Skeletal muscle satellite cell (primary cell): Measurements from ENCODE around the gene CHST3.

Experiments used
- H3K27me3 ChIP-seq: 2 replicates; pipeline ENCODE4 v1.7.0; 2013; ENCODE audit warnings: low read length; ENCODE audit not compliant: control insufficient read depth, insufficient read depth
- H3K36me3 ChIP-seq: 2 replicates; pipeline ENCODE4 v1.7.0; 2013; ENCODE audit warnings: mild to moderate bottlenecking, control low read depth, low read length; ENCODE audit not compliant: insufficient read depth
- H3K4me1 ChIP-seq: 2 replicates; pipeline ENCODE4 v1.7.0; 2013; ENCODE audit warnings: low read length; ENCODE audit not compliant: control insufficient read depth, insufficient read depth
- H3K4me2 ChIP-seq: 2 replicates; pipeline ENCODE4 v1.7.0; 2013; ENCODE audit warnings: mild to moderate bottlenecking, low read length
- H3K4me3 ChIP-seq: 2 replicates; pipeline ENCODE4 v1.7.0; 2013; ENCODE audit warnings: low read length
- H3K9ac ChIP-seq: 2 replicates; pipeline ENCODE4 v1.7.0; 2013; ENCODE audit warnings: mild to moderate bottlenecking, low read depth, low read length, moderate library complexity
- H3K9me3 ChIP-seq: replicated peaks from 2 replicates; pipeline ENCODE4 v1.7.0; 2013; ENCODE audit warnings: mild to moderate bottlenecking, control low read depth, low read length

The CHST3 gene

DNA sequence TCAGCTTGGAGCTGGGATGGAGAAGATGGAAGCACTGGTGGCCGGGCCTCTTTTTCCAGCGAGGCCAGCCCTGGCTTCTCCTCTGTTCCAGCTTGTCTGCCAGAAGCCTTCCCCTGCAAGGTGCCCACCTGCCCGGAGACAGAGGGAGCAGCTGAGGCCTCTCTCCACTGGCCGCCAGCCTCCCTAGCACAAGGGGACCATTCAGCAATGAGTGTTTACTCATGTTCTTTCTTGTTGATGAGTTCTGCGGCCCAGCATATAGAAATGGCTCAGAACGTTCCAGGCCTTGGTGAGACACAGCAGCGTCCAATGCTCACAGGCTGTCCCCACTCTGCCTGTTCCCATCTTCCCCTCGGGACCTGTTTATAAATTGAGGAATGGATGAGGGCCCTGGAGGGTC lies 47.3 kb downstream of the CHST3 start:
- H3K27me3 ChIP-seq, result no peaks in the 10 kb centered on the region
- peaks cover 58% of the 10 kb centered on the region for H3K36me3 ChIP-seq
- no peak overlapping the region for H3K4me3 ChIP-seq
- H3K9ac ChIP-seq, result no peak overlapping the region
- H3K4me2 ChIP-seq, result no peak overlapping the region
- H3K4me1 ChIP-seq, result peaks cover 27% of the 10 kb centered on the region
- H3K9me3 ChIP-seq, result no peaks in the 10 kb centered on the region

DNA sequence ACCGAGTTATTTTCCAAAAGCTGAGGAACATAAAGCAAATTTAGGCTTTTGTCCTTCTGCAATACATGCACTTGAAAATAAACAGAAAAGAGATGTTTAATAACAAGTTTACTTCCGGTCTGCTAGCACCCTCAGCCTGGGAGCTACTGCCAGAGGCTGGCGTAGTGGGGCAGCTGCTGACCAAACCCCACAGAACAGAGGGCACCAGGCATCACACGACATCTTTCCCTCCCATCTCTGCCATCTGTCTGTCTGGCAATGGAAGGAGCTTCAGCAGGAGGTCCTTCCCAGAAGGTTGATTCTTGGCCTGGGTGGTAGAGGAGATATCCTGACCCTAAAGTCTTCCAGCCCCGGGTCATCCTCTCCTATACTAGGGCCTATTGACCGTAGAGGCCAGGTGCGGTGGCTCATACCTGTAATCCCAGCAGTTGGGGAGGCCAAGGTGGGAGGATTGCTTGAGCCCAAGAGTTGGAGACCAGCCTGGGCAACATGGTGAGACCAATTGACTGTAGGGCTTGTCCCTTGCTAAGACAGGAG lies 47.8 kb downstream of the CHST3 start:
- Histone ChIP-seq H3K4me3 (no peak overlapping the region), H3K4me1 (peaks cover 29% of the 10 kb centered on the region), H3K36me3 (peaks cover 52% of the 10 kb centered on the region)

DNA sequence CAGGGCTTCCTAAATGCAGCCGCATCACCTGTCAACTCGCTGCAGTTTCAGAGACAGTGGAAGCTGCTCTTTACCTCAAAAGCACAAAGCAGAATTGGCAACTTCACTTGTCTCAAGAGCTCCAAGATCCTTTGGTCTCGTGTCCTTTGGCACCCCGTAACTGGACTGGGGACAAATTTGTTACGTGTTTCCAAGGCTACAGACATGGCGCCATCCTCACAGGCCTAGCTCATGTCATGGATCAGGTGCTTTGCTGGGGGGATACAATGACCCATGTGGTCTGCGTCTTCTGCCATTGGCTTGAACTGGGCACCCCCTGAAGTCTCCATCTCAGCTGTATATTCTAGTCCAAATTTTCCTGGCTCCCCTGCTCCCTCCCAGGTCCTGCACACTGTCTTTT lies 48.6 kb downstream of the CHST3 start:
- no peak overlapping the region for H3K9ac ChIP-seq
- H3K4me3 ChIP-seq, result no peak overlapping the region
- H3K4me1 ChIP-seq, result peaks cover 37% of the 10 kb centered on the region
- H3K4me2 ChIP-seq, result no peak overlapping the region
- H3K27me3 ChIP-seq, result no peaks in the 10 kb centered on the region
- peaks cover 44% of the 10 kb centered on the region for H3K36me3 ChIP-seq
- H3K9me3 ChIP-seq, result no peaks in the 10 kb centered on the region

More for the DNA sequence above, 47.8 kb downstream of the CHST3 start:
- H3K27me3 ChIP-seq, result no peaks in the 10 kb centered on the region
- H3K9ac ChIP-seq, result no peak overlapping the region
- H3K9me3 ChIP-seq, result no peaks in the 10 kb centered on the region
- no peak overlapping the region for H3K4me2 ChIP-seq

DNA sequence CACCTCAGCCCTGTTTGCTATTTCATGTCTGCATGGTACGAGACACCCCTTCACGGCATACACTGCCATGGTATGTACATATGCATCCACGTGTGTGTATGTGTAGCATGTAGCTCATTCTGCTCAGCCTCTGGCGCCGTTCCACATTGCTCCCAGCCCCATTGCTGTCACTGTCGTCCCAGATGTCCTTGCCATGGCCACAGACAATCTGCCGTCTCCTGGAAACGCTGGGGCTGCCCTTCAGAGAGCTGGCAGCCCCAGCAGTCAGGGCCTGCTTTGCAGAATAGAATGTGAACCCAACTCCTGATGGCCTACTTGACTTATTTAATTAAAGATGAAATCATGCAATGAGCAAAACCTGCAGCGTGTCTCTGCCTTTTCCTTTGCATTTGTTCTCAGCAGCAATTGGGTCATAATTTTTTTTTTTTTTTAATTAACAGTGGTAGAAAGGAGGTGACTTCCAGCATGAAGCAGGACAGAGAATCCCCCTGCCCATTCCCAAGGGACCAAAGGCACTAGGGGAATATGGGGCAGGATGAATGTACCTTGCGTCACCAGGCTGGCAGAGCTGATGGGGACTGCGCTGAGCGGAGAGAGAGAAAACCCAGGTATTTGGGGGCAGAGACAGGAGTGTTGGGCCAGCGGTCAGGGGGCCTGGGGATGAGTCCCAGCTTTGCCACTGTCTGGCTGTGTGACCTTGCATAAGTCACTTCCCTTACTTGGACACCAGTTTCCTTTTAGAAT lies 49.2 kb downstream of the CHST3 start:
- Histone ChIP-seq H3K4me1 (peaks cover 36% of the 10 kb centered on the region), H3K36me3 (peaks cover 39% of the 10 kb centered on the region), H3K9me3 (no peaks in the 10 kb centered on the region), H3K4me2 (no peak overlapping the region), H3K4me3 (no peak overlapping the region), H3K27me3 (no peaks in the 10 kb centered on the region), H3K9ac (no peak overlapping the region)

DNA sequence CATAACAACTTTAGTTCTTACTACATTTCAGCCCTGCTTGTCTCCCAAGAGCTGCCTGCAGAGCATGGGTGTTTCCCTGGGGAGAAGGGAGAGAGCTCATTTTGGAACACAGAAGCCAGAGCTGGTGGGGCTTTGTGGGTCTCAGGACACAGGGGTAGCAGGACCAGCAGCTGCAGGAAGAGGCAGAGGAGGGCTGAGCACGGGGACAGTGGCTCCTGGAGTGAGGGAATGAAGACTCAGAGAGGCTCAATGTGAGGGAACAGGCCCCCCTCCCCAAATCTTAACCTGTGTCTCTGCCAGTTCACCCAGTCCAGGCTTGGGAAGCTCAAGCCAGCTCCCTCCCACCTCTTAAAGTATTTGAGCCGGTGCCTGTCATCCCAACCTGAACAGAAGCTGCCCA lies 50.0 kb downstream of the CHST3 start:
- Histone ChIP-seq H3K9ac (no peak overlapping the region), H3K27me3 (no peaks in the 10 kb centered on the region), H3K9me3 (no peaks in the 10 kb centered on the region), H3K36me3 (peaks cover 32% of the 10 kb centered on the region), H3K4me1 (peaks cover 28% of the 10 kb centered on the region), H3K4me2 (no peak overlapping the region), H3K4me3 (no peak overlapping the region)

DNA sequence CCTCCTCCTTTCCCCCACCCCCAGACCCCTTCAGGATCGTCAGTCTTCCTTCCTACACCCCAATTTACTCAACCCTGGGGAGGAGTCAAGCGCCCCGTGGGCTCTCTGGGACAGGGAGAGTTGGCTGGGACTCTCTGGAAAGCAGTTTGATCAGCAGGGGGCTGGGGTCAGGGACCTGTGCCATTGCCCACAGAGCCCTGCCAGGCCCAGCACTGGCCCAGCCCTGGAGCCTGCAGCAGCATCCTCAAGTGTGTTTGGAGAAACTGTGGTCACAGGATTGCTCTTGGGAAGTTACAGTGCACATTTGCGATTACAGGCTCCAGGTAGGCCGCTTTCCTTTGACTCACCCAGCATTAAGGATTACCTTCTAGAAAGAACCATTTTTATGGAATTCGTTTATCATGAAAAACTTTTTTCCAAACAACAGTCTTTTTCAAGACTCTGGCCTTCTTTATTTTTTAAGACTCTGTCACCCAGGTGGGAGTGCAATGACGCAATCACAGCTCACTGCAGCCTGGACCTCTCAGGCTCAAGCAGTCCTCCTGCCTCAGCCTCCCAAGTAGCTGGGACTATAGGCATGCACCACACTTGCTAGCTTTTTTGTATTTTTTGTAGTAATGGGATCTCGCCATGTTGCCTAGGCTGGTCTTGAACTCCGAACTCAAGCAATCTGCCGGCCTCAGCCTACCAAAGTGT lies 50.7 kb downstream of the CHST3 start:
- Histone ChIP-seq H3K27me3 (no peaks in the 10 kb centered on the region), H3K36me3 (peaks cover 31% of the 10 kb centered on the region), H3K4me1 (peaks cover 21% of the 10 kb centered on the region), H3K4me2 (no peak overlapping the region), H3K9me3 (no peaks in the 10 kb centered on the region), H3K4me3 (no peak overlapping the region), H3K9ac (no peak overlapping the region)

DNA sequence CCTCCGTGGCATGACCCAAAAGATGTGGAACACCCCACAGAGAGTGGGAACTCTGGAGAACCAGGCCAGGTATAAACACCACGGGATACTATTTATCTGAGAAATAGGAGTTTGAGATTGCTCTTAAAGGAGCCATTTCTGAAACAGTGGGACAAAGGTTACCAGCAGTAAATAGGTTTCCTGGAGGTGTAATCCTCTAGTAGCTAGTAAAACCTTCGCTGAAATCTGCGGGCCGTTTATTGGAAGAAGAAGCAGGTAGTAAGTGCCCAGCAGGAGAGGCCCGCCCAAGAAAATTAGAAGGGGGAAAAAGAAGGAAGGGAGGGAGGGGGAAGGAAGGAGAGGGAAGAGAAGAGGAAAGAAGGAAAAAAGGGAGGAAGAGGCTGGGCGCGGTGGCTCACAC lies 51.6 kb downstream of the CHST3 start:
- H3K9ac ChIP-seq, result no peak overlapping the region
- H3K27me3 ChIP-seq, result no peaks in the 10 kb centered on the region
- H3K4me3 ChIP-seq, result no peak overlapping the region
- no peak overlapping the region for H3K4me2 ChIP-seq
- H3K4me1 ChIP-seq, result peaks cover 13% of the 10 kb centered on the region
- peaks cover 23% of the 10 kb centered on the region for H3K36me3 ChIP-seq
- H3K9me3 ChIP-seq, result no peaks in the 10 kb centered on the region

DNA sequence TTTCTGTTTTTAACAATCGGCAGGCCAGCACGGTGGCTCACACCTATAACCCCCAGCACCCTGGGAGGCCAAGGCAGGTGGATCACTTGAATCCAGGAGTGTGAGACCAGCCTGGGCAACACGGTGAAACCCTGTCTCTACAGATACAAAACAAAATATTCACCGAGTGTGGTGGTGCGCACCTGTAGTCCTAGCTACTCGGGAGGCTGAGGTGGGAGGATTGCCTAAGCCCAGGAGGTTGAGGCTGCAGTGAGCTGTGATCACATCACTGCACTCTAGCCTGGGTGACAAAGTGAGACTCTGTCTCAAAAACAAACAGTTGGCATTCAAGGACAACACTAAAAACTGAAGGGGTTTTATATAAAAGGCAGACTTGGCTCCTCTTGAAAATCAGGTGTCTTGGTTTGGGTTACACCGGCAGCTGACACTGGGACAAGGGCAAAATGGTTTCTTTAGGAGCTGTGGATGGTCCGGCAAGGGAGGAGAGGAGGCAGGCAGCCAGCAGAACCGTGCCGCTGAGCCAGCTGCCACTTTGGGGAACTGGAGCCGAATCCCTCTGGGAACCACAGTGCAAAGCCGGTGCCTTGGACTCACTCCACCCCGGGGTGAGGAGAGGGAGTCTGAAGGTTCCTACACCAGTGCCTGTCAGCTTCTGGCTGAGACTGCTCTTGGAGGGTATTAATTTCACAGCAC lies 52.6 kb downstream of the CHST3 start:
- peaks cover 13% of the 10 kb centered on the region for H3K36me3 ChIP-seq
- H3K27me3 ChIP-seq, result no peaks in the 10 kb centered on the region
- no peak overlapping the region for H3K9ac ChIP-seq
- peaks cover 13% of the 10 kb centered on the region for H3K4me1 ChIP-seq
- no peak overlapping the region for H3K4me3 ChIP-seq
- peak overlapping the region; percentile 18 for H3K4me2 ChIP-seq
- no peaks in the 10 kb centered on the region for H3K9me3 ChIP-seq

DNA sequence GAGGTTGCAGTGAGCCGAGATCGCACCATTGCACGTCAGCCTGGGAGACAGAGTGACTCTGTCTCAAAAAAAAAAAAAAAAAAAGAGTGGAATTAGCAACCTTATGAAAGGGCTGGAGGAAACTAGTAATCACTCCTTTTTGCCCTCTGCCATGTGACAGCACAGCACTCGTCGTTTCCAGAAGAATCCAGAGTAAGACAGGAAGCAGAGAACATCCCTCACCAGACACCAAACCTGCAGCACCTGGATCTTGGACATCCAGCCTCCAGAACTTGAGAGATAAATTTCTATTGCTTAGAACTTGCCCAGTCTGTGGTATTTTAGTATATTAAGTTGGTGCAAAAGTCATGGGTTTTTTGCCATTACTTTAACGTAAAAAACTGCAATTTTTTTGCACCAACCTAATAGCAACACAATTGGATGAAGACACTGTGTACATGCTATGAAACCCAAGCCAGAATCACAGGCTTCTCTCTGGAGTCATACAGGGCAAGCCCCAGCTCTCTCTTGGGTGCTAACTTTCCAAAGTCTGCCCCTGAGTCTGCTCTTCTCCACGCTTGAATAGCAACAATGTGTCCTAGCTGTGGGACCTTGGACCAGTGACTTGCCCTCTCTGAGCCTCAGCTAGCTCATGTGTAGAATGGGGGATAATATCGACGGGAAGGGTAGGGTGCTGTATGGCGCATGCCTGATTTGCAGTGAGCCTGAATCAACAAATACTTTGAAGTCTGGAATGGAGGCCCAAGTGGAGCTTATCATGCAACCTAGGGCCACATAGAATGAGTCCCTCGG lies 55.1 kb downstream of the CHST3 start:
- H3K9ac ChIP-seq, result no peak overlapping the region
- H3K36me3 ChIP-seq, result no peaks in the 10 kb centered on the region
- no peaks in the 10 kb centered on the region for H3K27me3 ChIP-seq
- no peak overlapping the region for H3K4me3 ChIP-seq
- H3K4me2 ChIP-seq, result no peak overlapping the region
- peaks cover 13% of the 10 kb centered on the region for H3K4me1 ChIP-seq
- no peaks in the 10 kb centered on the region for H3K9me3 ChIP-seq

DNA sequence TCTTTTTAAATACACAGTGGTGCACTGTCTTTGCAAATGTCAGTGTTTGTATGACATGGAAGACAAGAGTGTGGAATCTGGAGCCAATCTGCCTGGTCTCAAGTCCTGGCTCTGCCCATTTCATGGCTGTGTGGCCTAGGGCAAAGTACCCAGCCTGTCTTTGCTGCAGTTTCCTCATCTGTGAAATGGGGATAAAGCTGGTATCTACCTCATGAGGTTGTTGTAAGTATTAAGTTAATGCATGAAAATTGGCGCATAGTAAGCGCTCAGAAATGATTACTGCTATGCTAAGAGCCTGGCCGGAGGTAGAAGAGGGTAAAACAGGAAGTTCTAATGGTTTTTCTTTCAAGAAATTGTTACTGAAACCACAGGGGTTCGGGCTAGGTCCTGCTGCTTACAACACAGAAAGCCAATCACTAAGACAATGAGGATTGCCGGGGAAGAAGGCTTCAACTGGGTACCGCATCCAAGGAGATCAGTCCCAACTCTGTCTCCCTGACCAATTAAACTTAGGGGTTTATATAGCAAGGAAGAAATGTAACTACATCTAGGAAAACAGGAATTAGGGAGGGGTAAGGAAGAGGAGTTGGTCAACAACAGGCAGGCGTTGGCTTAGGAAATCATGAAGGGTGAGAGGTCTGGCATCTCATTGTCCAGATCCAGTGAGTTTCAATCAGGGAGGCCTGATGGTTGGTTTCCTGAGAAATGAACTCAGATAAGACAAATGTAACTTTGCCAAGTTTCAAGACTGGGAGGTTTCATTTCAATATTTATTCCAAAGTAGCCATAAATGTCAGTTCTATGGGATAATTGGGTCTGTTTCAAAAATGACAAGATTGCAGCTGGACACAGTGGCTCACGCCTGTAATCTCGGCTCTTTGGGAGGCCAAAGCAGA lies 57.0 kb downstream of the CHST3 start:
- Histone ChIP-seq H3K9ac (no peak overlapping the region), H3K4me1 (peaks cover 13% of the 10 kb centered on the region), H3K36me3 (no peaks in the 10 kb centered on the region), H3K9me3 (no peaks in the 10 kb centered on the region), H3K27me3 (no peaks in the 10 kb centered on the region), H3K4me2 (no peak overlapping the region), H3K4me3 (no peak overlapping the region)
